ENCODE measurements around the gene TTI1.

The TTI1 gene

GRCh38 chr20:37934634-37935375 lies 98.5 kb downstream of the TTI1 start:
- peak; percentile 89 for DNase-seq

DNA sequence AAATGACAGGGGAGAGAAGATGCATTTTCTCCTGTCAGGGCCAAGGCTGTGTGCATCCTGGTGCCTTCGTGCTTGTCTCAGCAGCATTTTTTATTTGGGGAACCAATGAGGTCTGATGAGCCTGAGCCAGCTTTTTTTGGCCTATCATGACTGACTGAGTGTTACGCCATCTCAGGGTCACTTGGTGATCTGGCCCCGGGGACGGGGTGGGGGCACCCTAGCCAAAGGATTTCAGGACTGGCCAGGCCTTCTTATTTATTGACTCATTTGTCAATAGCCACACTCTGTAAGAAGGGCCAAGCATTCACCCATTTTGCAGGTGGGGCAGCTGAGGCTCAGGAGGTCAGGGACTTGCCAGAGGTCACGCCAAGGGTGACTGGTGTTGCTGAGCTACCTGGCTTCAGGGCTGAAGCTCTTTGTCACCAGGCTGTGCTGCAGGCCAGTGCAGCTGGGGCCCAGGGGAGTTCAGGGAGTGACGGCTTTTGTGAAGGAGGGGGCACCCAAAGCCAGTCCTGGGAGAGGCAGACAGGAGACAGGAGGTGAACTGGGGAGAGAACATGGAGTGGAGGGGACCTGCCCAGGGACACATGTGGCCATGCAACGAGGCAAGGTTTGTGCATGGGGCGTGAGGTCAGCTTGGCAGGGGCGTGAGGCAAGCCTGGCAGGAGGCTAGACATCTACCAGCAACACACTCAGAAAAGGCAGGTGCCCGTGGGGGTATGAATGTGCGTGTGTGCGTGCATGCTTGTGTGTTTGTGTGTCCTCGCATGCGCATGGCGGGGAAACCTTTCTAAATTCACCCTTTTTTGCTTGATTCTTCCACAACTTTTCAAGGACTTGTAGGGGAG lies 99.2 kb downstream of the TTI1 start:
- DNase-seq = peak; percentile 48

Data from NCI-H82 (cell line).